ENCODE data around the gene RPS27.
"Not testable (repeated sequence)": the region's sequence is repeated elsewhere in the genome, so short reads cannot be mapped to it uniquely, and the experiment has no call there.

The RPS27 gene

DNA sequence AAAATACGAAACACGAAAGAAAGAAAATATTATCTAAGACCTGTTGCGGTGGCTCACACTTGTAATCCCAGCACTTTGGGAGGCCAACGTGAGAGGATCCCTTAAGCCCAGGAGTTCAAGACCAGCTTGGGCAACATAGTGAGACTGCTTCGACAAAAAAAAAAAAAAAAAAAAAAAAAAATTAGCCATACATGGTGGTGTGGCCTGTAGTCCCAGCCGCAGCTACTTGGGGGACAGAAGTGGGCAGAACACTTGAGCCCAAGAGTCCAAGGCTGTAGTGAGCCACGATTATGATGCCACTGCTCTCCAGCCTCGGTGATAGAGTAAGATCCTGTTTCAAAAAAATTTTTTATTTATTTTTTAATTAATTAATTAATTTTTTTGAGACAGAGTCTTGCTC, 2.9 kb upstream of the RPS27 start:
- no peak for DNase-seq

- no peak for DNase-seq
Observed at GRCh38 chr1:153991151-153991630, 629 bp downstream of the RPS27 start.

GRCh38 chr1:153991806-153992205, 1.2 kb downstream of the RPS27 start:
- DNase-seq: no peak

DNA sequence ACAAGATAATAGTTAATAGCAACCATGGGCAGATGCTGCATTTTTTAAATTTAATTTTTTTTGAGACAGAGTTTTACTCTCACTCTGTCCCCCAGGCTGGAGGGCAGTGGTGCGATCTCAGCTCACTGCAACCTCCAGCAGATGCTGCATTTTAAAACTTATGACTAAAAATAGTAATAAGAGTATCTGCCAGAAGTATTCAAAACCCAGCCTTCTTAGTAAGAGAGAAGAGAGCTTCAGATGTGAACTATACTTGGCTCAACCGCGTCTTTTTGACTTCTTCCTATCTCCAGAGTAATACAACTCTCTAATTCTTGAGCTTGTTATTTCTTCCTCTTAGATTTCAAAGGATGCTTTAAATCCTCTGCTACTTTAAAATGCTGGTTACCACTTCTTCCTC, 4.6 kb downstream of the RPS27 start:
- DNase-seq: no peak

GRCh38 chr1:153995640-153996039, 5.1 kb downstream of the RPS27 start:
- no peak for DNase-seq

DNA sequence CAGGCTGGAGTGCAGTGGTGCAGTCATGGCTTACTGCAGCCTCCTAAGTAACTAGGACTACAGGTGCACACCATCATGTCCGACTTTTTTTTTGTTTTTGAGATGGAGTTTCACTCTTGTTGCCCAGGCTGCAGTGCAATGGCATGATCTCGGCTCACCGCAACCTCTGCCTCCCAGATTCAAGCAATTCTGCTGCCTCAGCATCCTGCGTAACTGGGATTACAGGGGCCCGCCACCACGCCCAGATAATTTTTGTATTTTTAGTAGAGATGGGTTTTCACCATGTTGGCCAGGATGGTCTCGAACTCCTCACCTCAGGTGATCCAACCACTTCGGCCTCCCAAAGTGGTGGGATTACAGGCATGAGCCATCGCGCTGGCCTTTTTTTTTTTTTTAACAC, 6.3 kb downstream of the RPS27 start:
- DNase-seq: not testable (repeated sequence)

GRCh38 chr1:154000420-154000819, 9.9 kb downstream of the RPS27 start:
- no peak for DNase-seq

GRCh38 chr1:154006136-154006535, 15.6 kb downstream of the RPS27 start:
- DNase-seq: no peak

- no peak for DNase-seq
Observed at GRCh38 chr1:154012129-154012528, 21.6 kb downstream of the RPS27 start.

GRCh38 chr1:154012543-154012942, 22.0 kb downstream of the RPS27 start:
- not testable (repeated sequence) for DNase-seq

DNA sequence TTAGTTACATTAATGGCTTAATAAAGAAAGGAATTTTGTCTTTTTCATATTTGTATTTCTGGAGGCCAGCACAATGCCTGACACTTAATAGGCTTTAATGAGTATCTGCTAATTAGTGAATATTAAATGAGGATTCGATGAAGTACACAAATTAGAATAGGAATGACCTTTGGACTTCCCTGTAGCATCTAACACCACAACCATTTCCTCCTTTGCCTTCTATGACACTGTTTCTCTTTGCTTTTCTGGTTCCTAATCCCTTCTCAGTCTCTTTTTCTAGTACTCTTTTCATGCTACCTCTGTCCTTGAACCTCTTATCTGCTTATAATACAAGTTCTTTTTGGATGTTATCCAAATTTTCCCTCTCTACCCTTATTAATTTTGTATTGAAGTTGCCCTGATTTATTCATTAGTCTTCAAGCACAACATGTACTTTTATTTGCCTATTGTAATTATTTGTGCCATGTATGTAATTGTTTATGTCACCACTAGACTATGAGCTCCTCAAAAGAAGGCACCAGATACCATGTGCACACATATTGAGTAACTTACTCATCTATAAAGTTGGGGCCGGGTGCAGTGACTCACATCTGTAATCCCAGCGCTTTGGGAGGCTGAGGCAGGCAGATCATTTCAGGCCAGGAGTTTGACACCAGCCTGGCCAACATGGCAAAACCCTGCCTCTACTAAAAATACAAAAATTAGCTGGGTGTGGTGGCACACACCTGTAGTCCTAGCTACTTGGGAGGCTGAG, 23.8 kb downstream of the RPS27 start:
- no peak for DNase-seq

GRCh38 chr1:154019269-154019668, 28.7 kb downstream of the RPS27 start:
- no peak for DNase-seq

DNA sequence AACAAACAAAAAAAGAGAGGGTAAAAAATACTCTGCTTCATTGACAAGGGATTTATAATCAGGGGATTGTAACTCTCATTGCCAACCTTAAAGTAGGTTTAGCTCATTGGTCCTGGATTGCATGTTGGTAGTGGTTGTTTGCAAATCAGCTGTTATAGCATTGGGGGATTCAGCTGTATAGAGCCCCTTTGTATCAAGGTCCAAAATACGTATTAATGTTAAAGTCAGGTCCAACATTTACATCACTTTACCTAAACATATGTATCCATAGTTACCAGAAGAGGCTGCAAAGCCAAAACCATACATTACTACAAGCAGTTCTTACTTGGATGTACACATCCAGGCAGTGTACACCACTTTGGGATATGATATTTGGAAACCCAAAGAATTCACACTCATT, 29.4 kb downstream of the RPS27 start:
- DNase-seq: no peak

- DNase-seq: not testable (repeated sequence)
Observed at GRCh38 chr1:154033697-154034096, 43.1 kb downstream of the RPS27 start.

Data from NCI-H446 treated with DMSO at 0.1 percent for 48 hours (cell line).